HG03196 (cell line): Measurements from ENCODE around the gene COL28A1.

ENCODE experiments used
- ATAC-seq: cut with Tn5 transposase; IDR thresholded peaks from one replicate; pipeline ENCODE4 v1.9.1; 2021; ENCODE audit not compliant: unreplicated experiment

COL28A1 gene

DNA sequence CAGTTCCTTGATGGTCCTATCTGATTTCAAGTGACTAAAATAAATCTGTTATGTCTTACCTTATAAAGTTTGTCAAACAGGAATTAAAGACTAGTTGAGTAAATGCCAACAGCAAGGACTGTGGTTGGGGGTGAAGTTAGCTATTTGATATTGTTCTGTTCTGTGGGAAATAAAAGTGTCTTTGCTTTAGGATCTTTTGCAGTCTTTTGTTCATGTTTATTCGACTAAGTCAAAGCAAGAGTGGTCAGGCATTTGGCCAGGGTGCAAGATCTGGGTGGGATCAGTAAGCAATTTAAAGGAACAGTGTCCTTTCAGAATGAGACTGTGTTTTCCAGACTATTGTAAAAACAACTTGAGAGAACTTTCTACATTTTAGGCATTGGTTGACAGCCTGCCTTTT is at the start of gene COL28A1:
Gene COL28A1 (minus strand): TSS at position 183 of the 400 bp plus-strand sequence. CDS start 2,998 bp downstream, outside the sequence.
- ATAC-seq, result no peak

DNA sequence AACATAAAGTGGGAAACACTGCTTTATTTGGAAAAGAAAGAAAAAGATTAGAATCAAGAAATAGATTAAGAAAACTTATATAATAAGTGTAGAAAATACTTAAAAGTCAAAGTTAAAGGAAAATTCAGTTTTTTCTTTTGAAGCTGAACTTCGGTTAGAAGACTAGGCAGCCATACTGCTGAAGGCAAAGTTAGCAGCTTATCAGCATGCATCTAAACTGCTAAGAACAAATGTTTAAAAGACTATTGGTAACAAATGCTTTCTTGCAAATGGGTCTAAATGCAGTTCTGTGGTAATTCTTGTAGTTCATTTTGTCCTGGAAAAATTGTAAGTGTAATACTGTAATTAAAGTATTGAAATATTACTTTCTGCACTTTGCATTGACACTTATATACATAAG is 49.0 kb upstream of the COL28A1 start:
- ATAC-seq, result no peak

DNA sequence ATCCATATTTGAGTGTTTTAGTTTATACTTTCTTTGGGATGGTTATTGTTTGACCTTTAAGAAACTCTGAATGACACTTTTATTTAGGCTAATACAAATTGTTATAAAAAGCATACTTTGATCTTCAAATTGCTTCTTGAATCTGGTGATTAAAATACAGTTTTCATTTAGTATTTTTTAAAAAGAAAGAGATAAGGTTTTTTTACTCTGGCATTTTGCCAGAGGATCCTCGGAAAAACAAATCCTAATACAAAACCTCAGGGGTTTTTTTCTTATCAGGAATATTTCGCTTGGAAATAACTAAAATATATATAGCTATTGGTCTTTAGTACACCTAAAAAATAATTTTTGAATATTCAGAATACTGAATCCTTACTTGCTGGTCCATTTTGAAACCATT is 48.1 kb upstream of the COL28A1 start:
- no peak for ATAC-seq

DNA sequence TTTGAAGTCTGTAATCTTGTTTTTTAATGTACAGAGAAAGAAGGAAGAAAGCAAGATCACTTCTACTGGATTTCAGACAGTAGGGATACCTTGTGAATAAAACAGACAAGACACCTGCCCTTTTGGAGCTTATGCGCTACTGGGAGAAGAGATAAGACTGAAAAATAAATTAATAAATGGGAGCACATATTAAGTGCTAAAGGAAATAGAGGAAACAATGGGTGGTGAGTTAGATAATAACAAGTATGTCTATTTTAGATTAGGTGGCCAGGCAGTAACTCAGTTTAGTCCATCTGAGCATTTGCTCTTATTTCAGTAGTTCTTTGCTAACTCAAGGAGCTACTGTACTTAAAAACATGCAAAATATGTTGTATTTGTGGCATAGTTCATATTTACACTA is 46.9 kb upstream of the COL28A1 start:
- ATAC-seq, result no peak

DNA sequence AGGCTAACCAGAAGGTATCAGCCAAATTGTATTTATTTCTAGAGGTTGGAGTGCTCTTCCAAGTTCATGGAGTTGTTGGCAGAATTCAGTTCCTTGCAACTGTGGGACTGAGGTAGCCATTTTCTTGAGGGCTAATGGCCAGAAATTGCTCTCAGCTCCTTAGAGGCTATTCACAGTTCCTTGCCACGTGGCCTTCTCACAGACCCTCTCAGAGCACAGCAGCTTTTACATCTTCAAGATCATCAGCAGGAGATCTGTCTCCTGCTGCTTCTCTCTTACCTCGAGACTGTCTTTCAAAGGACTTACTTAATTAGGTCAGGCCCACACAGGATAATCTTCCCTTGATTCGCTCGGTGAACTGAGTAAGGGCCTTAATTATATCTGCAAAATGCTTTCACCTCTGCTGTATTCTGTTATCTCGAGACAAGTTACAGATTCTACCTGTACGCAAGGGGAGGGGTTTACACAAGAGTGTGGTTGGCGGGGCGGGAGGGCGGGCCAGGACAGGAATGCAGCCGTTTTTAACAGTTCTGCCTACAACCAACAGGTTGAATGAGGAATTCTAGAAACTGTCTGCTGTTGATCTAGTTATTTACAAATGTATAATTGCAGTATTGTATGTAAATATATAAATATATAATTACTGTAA is 46.0 kb upstream of the COL28A1 start:
- ATAC-seq, result no peak

DNA sequence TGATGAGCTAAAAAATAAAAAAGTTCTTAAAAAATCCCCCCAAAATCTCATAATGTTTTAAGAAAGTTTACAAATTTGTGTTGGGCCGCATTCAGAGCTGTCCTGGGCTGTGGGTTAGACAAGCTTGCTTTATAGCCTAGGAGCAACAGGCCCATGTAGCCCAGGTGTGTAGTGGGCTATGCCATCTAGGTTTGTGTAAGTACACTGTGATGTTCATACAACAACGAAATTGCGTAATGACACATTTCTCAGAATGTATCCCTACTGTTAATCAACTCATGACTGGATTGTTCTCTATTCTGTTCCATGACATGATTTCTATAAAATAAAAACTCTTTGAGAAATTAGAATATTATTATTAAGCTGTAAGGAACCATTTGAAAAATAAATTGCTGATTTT is 44.0 kb upstream of the COL28A1 start:
- no peak for ATAC-seq

DNA sequence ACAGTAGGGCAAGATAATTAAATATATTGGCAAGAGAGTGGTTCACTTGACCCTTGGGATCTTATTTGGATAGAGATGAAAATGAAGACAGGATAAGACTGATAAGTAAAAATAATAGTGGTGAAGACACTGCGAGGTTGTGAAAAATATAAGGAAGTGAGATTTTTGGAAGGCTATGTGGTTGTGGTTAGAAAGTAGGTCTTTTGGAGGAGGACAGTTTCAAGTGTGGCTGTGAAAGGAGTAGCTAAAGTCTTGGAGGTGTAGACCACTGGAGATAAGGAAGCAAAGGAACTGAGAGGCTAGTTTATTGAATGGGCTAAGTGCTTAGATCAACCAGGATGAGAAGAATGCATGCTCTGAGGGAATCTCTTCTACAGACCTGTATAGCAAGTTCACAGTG is 42.2 kb upstream of the COL28A1 start:
- ATAC-seq, result no peak

DNA sequence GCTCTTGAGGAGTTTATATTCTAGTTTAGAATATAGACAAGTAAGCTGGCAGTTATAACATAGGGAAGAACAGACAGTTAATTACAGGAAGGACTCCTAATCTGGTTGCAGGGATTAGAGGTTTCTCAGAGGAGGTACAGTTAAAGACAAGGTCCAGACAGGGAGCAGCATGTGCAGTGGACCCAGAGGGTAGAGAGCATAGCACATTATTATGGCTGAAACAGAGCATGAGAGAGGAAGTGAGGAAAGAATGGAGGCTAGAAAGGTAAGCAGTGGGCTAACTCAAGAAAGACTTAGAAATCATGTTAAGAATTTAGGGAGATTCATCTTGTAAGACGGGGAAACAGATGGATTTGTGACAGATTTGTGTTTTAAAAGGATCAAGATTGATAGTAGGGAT is 40.7 kb upstream of the COL28A1 start:
- no peak for ATAC-seq

DNA sequence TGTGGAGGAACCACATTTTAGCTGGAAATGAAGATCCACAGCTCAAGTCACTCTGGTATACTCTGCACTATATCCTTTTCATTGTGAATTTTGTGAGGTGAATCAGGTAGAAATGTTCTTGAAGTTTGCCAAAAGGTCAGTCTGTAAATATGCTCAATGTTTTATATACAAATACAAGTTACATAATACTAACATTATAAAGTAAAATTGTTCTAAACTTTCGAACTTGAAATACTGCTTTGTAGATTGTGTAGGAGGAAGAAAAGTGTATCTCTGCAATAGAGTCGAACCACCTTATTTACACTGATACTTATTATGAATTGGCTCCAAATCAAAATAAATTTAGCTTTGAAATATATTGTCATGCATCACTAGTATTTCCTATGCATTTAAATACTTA is 38.0 kb upstream of the COL28A1 start:
- no peak for ATAC-seq

DNA sequence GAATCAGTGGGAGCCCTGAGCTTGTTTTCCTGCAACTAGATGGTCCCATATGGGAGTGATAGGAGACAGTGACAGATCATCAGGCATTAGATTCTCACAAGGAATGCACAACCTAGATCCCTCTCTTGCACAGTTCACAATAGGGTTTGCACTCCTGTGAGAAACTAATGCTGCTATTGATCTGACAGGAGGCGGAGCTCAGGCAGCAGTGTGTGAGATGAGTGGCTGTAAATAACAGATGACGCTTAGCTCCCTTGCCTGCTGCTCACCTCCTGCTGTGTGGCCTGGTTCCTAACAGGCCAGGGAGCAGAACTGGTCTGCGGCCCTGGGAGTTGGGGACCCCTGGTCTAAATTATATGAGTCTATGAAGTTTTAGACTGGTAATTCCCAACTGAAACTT is 34.9 kb upstream of the COL28A1 start:
- ATAC-seq, result no peak

DNA sequence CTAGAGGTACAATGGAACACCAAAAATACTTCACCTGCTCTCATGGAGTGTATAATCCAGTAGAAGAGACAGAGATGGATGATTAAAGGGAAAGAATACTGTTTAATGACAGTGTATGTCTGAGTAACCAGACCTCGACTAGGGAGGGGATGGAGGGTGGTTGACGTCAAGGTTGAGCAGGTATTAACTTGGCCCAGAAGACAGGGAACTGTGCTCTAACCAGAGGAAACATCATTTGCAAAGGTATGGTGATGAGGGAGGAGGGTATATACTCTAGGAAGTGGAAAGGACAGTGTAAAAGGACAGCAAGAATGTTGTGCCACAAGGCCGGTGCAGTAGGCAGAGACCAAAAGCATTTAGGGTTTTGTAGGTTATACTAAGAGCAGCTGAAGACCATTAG is 33.9 kb upstream of the COL28A1 start:
- ATAC-seq, result peak; percentile 26

DNA sequence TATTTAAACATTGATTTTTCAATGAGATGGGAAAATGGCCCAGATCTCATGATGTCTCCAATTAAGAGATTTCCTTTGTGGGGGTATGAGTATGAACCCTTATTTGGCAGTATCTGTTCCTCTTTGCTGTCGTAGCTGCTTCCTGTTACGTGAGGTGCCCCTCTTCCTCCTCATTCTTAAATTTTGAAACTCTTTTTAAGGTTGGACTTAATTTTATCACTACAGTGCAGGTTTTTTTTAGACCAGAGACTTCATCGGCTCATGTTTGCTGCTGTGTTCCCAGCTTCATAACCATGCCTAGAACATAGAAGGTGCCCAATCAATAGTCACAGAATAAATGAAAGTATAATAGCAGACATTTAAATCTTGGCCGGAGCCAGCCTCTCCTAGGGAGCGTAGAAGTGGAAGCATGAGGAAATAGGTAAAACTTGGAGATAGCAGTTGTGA is 33.4 kb upstream of the COL28A1 start:
- peak; percentile 45 for ATAC-seq

DNA sequence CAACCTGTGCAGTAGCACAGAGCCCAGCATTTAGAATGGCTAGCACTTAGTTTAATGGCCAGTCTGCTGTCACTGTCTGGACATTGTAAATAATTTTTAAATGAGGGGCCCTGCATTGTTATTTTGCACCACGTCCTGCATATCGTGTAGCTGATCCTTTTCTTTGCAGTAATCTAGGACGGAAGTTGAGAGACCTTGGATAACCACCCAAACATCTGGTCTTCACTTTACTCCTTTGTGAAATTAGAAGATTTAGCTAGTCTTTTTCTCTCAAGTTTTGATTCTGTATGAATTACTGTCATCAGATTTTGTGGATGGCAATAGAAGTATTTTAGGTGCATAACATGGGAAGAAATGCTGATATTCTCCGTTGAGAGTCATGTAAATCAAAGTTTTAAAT is 32.9 kb upstream of the COL28A1 start:
- no peak for ATAC-seq

DNA sequence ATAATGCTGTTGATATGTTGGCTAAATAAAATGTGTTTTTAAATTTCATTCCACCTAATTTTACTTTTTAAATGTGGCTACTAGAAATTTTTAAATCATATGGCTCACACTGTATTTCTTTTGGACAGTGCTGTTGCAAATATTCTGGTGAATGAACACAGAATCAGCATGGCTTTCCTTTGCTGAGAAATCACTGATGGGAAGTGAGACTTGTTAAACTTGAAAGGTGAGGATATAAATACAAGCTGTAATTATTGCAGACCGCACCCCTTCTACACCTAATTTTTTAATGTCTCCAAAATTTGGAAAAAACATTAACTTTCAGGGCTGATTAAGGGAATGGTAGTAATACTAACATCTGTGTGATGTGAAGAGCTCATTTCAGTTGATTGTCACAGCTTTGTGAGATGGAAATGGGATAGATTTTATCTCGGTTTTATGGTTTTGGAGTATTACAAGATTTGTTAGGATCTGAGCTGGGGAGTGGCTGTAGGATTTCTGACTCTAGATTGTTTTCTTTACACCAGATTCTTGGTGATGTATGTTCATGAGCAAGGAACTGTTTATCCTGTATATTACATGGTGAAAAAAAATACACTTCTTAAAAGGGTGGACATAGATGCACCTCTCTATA is 32.3 kb upstream of the COL28A1 start:
- ATAC-seq, result no peak

DNA sequence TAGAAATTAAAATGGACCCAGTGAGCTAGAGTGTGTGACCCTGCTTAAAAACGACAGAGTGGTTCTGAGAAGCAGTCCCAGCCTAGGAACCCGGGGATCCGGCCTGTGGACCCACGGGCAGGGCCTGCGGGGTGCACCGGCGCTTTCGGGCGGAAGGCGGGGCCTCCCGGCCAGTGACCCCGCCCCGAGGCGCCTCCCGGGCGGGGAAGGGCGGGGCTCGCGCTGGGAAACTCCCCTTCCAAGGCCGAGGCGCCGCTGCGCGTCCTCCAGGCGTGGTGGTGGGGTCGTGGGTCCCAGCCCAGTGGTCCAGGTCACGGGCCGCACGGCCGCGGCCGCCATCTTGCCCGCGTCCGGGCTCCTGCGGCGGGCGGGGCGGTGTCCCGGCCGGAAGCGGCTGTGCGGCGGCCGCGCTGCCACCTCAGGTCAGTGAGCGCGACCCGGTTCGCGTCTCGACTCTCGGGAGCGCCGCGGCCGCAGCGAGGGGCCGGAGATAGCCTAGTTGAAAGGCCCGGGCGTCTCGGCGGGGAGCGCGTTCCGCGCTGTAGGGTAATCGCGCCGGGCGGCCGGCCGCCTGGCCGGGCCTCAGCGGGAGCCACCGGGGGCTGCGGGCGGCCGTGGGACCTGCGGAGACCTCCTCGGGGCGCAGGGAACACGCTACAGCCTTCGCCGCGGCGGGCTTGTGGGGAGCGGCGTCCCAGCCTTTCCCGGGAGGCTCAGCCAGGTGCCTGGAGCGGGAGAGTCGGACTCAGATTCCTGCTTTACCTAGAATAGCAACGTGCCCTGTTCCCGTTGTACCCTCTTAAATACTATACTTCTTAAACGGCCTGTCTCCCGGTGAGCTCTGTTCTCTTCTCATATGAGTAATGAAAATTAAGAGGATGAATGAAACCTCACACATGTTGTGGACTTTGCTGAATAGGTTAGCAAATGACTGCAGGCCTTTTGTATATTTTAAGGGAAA is 31.3 kb upstream of the COL28A1 start, which contains the start of gene MIOS:
Gene MIOS (plus strand): TSS at position 234 of the 961 bp plus-strand sequence. CDS start 5,592 bp downstream, outside the sequence.
- ATAC-seq, result peak; percentile 71

DNA sequence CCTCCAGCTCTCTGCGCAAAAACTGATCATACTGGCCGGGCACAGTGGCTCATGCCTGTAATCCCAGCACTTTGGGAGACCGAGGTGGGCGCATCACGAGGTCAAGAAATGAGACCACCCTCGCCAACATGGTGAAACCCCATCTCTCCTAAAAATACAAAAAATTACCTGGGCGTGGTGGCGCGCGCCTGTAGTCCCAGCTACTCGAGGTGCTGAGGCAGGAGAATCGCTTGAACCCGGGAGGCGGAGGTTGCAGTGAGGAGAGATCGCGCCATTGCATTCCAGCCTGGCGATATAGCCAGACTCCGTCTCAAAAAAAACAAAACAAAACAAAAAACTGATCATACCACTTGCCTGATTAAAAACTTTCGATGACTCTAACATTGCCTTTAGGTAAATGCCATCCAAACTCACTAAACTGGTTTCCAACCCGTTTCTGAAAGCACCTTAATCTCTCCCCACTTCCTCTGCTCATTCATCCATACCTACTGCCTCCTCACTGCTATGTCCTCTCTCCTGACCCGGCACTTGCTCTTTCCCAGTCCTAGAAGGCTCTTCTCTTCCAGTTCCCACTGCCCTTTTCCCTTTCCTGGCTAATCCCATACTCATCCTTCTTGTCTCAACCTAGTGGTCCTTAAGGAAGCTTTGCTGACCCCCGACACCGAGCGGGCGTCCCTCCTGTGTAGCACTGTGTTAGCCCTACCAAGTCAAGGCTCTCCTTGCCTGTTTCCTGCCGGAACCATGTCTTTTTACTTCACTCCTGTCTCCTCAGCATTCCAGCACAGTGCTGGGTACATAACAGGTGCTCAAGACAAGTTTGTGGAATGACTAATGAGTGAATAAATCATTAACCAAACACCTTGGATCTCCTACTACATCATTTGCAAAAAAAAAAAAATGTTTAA is 30.3 kb upstream of the COL28A1 start:
- ATAC-seq, result peak; percentile 29

DNA sequence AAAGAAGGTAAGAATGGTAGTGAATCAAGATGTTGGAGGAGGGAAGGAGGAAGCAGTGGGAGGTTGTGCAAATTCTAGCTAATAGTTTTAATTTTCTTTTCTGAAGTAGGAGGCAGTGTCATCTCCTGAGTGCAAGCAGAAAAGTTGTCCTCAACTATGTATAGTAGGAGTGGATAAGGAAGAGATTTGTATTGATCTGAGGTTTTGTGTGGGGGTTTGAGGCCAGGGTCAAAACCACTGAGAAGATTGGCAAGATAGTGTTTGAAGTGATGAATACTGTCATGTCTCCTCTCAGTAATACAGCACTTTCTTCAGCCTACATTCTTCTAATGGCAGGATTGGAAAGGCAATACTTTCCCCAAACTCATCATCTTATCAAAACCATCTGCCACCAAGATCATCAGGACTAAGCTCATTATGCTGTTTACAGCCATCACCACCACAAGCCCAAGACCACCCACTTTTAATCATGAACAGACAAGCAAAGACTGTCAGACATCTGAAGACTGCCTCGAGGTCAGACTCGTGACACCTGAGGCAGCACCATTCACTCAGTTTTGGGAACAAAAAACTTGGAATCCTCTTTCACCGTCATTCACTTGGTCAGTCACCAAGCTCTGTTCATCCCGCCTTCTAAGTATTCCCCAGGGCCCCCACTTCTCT is 29.5 kb upstream of the COL28A1 start:
- no peak for ATAC-seq

DNA sequence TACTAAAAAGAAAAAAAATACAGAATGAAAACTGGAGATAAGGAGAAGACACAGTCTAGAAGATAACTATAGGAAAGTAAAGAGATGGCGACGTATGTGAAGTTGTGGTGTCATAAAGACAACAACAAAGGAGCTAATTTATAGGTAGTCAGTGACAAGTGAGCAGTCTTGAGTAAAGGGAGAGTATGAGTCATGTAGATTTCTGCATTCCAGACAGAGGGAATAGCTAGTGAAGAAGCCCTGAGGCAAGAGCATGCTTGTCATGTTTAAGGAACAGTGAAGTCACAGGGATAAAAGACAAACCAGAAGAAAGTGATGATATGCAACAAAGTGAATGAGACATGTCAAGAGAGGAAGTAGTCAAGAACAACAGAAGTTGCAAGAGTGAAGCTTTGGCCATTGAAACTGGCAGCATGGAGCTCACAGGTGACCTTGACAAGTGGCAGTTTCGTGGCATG is 28.7 kb upstream of the COL28A1 start:
- ATAC-seq, result no peak

DNA sequence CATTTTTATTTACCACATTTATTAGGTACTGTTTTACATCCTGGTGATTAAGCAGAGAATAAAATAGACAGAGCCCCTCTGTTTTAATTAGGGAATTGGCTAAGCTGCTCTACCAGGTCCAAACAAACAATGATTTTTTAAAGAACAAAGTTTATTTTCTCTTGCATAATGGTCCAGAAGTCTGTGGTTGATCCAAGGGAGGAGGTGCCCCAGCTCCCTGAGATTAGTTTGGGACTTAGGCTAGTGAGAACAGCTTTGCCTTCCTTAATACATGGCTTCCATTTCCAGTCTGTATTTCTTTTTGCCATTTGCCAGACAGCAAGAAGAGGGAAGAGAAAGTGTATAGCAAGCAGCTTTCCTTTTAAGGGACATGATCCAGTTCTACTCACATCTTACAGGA is 28.1 kb upstream of the COL28A1 start:
- no peak for ATAC-seq

DNA sequence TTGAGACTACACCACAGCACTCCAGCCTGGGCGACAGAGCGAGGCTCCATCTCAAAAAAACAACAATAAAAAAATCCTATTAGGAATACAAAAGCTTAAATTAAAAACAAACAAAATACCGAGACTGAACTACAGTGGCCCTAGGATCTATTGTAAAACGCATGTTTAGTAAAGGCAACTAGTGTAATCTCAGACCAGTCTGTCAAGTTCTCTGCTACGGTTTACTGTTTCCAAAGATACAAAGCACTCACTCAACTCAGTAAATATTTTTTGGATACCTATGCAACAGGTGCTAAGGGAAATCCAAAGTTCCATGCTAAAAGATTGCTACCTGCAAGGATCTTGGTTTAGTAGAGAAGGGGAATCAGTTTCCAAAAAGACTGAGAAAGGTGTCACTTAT is 27.6 kb upstream of the COL28A1 start:
- no peak for ATAC-seq
